GM19240 (cell line): ENCODE results near the gene XRCC5.

Experiments used
- DNase-seq: peaks from one replicate; pipeline ENCODE4 v3.0.0; 2011; ENCODE audit warnings: low spot score; ENCODE audit not compliant: insufficient read length

The XRCC5 gene

DNA sequence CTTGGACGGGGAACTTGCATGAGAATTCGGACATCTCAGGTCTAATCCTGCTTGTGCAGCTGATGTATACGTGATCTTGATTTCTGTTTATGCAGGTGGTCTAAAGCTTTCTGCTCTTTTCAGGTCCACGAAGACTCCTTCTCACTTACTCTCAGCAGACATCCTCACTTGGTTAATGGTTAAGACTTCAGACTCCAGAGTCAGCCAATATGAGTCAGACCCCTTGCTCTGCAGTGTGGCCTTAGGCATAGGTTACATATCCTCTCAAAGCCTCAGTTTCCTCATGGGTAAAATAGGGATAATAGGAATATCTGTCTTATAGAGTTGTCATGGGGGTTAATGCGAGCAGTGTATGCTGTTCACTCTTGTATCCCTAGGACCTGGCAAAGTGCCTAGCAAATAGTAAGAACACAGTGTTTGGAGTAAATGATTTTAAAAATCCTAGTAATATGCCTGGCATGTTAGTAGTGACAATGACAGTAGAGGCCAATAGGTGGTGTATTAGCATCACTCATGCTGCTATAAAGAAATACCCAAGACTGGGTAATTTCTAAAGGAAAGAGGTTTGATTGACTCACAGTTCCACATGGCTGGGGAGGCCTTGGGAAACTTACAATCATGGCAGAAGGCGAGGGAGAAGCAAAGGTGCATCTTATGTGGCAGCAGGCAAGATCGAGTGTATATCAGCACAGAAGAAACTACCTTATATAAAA lies 42.3 kb downstream of the XRCC5 start:
- no peak for DNase-seq

- no peak for DNase-seq
These were observed 46.8 kb downstream of the XRCC5 start for GRCh38 chr2:216155954-216156353.

DNA sequence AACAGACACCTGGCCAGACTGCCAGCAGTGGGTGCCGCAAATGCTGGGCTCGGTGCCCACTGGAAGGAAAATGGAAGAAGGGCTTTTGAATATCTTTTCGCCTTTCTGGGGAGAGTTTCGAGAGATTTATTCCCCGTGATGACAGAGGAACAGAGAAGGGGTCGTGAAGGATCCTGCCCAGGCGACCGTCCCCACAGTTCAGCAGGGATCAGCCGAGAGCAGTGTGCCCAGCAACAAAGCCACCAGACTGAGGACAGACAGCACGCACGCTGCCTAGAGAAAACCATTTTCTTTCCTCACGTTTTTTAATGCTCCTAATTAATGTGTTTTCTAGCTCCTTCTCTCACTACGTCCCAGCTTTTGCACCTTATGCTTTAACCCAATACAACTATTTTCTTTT lies 47.7 kb downstream of the XRCC5 start:
- DNase-seq = no peak

DNA sequence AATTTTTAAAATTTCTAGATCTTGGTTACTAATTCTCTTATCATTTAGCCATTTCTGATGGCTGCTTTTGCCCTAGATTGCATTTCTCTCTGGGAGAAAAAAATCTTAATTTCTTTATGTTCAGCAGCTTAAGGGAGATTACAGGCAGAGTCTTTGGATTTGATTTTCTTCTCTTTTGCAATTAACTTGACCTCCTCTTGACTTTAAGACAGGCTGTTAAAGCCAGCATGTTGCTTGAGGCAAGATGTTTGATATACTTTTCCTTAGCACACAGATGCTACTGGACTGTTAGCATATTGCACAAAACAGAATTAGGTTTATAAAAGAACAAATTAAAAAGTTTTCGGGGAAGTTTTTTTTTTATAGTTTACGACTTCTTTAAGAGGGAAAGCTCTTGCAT lies 50.0 kb downstream of the XRCC5 start:
- DNase-seq = no peak

GRCh38 chr2:216159646-216160045 lies 50.5 kb downstream of the XRCC5 start:
- DNase-seq = no peak

DNA sequence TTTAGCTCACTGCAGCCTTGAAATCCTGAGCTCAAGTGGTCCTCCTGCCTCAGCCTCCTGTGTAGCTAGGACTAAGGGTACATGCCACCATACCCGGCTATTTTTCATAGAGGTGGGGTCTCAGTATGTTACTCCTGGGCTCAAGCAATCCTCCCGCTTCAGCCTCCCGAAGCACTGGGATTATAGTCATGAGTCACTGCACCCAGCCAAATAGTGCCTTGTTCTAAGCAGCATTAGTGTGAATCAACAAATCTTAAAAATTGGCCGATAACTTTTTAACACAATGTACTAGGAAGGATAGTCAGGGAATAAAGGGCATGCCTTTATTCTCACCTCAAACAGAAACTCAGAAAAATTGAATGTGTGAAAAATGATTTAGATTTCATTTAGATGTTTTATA lies 51.6 kb downstream of the XRCC5 start:
- no peak for DNase-seq

GRCh38 chr2:216161967-216162366 lies 52.8 kb downstream of the XRCC5 start:
- DNase-seq = no peak

GRCh38 chr2:216163518-216163917 lies 54.4 kb downstream of the XRCC5 start:
- DNase-seq = no peak

DNA sequence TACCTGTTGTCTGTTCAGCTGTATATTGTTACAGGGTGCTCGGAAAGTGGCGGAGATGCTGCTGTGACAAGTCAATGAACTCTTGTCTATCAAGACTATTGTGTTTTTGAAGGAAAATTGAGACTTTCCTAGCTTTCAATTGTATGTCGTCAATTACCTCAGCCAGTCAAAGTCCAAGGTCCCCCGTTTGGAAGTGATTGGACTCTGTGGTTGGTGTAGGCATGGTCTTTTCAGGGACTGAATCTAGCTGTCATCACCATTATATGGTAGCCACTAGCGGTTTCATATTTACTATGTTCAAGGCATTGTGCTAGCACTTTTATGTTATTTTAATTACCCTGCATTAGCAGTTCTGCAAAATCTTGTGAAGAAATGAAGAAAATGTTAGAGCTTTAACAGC lies 54.9 kb downstream of the XRCC5 start:
- DNase-seq = no peak

DNA sequence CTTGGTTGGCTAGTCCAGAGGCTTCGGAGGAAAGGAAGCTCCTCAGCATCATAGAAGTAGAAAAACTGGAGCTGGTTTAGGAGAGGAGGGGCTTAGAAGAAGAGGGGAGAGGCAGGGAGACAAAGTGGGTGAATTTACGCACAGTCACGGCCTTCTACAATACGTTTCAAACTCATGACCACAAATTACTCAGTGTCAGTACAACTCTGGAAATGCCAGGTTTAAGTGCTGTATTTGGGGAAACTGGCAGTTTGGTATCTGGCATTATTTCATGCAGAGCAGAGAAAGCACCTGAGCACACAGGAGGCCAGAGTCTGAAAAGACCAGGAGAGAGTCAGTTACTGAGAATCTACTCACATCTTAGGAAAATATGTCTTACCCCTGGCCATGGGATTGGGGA lies 55.4 kb downstream of the XRCC5 start:
- no peak for DNase-seq

- no peak for DNase-seq
These were observed 56.6 kb downstream of the XRCC5 start for GRCh38 chr2:216165711-216166110.

DNA sequence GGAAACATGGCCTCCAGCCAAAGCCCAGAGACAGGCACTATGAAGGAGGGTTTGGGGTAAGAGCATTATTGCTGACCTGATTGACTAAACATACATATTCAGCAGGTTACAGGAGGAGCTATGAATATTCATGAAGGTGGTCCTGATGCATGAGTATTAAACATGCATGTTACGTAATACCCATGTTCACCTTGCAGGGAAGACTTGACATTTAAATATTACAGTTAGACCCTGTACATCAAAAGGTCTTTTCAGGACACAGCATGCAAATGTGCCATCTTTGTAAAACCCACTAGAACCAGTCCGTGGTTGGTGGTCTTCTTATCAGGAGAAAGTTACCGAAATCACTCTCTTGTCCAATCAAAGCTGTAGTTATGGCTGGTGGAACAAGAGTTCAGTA lies 59.9 kb downstream of the XRCC5 start:
- DNase-seq = no peak

GRCh38 chr2:216170076-216170763 lies 61.1 kb downstream of the XRCC5 start:
- no peak for DNase-seq

- DNase-seq = no peak
These were observed 61.9 kb downstream of the XRCC5 start for GRCh38 chr2:216171011-216171410.

DNA sequence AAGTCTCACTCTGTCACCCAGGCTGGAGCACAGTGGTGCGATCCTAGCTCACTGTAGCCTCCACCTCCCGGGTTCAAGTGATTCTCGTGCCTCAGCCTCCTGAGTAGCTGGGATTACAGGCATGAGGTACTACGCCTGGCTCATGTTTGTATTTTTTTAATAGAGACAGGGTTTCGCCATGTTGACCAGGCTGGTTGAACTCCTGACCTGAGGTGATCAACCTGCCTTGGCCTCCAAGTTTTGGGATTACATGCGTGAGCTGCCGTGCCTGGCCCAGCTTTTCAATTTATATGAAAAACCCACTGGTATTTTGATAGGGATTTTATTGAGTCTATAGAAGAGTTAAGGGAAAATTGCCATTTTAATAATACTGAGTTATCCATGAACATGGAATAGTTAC lies 63.3 kb downstream of the XRCC5 start:
- DNase-seq = no peak

DNA sequence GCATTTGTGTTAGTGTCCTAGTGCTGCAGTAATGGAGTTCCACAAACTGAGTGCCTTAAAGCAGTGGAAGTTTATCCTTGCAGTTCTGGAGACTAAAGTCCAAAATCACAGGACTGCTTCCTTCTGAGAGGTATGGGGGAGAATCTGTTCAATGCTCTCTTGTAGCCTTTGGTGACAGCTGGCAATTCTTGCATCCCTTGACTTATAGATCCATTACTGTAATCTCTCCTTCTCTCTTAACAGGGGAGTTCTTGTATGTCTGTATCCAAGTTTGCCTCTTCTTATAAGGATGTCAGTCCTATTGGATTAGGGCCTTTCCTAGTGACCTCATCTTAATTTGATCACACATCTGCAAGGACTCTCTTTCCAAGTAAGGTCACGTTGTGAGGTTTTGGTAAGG lies 69.9 kb downstream of the XRCC5 start:
- no peak for DNase-seq

DNA sequence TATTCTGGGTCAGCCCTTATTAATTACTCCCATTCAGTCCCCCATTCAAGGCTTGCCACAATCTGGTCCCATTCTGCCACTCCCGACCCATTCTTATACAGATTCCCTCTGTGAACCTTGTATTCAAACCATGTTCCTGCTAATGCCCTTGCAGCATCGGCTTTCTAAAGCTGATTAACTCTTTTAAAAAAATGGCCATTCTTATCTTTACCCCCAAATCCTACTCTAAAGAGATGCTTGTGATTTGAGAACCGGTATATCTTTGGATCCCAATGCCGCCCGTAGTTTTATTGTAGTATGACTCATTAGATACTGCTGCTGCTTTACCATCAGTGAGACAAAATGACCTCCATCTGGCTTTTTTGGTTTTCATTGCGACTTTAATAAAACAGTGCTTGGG lies 72.2 kb downstream of the XRCC5 start:
- DNase-seq = no peak

DNA sequence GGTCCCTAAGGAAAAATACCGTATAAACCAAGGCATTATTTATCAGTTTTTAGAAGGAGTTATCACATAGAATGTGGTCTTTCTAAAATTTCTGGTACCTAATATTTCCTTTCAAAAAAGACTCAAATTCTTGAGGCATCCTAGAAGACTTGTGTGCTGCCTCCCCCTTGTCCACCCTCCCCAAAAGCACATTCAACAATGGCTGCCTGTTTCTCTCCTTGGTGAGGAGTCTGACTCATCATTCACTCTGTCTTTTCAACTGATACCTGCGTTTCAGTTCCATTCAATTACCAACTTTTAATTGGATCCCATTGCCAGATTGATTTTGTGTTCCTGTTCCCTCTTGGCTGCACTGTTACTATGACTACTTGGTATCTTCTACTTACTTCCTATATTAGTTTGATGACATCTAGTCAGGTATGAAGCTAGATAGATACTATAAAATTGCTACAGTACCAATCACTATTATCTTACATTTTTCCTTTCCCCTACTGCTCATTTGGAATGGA lies 72.9 kb downstream of the XRCC5 start:
- DNase-seq = no peak

- DNase-seq = no peak
These were observed 74.3 kb downstream of the XRCC5 start for GRCh38 chr2:216183462-216183861.

GRCh38 chr2:216188559-216188850 lies 79.4 kb downstream of the XRCC5 start:
- DNase-seq = no peak

- no peak for DNase-seq
These were observed 79.8 kb downstream of the XRCC5 start for GRCh38 chr2:216188956-216189355.

GRCh38 chr2:216189410-216189809 lies 80.3 kb downstream of the XRCC5 start:
- DNase-seq = no peak

DNA sequence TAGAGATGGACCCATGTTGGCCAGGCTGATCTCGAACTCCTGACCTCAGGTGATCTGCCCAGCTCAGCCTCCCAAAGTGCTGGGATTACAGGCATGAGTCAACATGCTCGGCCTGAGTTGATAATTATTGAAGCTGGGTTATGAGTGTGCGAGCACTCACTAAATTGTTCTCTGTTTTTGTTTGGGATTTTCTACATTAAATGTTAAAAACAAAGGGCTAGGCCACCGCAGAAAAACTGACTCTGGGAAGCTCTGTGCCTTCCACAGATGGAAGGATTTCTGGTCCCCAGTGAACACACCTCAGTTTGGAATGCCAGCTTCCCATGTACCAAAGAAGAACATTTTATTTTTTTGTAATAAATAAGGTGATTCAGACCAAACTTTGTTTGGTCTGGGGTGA lies 83.0 kb downstream of the XRCC5 start:
- no peak for DNase-seq
